BLaER1 treated with 17β-estradiol and CSF1 and Interleukin-3, amounts not matched to agents 10 nM and 100 nM (cell line): ENCODE data around the gene SLC38A8.

Source experiments
- H3K27ac ChIP-seq, 11 experiments: shearing (Covaris generic); formaldehyde crosslinking; 2 replicates each; pipeline ENCODE4 v1.8.1; 2022
- H3K27me3 ChIP-seq, 11 experiments: shearing (Covaris generic); formaldehyde crosslinking; 2 replicates each; pipeline ENCODE4 v1.8.1; 2022
- H3K36me3 ChIP-seq, 11 experiments: shearing (Covaris generic); formaldehyde crosslinking; 2 replicates each; pipeline ENCODE4 v1.8.1; 2022
- H3K4me1 ChIP-seq, 10 experiments: shearing (Covaris generic); formaldehyde crosslinking; 2 replicates each; pipeline ENCODE4 v1.8.1; 2022
- H3K4me2 ChIP-seq, 11 experiments: shearing (Covaris generic); formaldehyde crosslinking; 2 replicates each; pipeline ENCODE4 v1.8.1; 2022
- H3K4me3 ChIP-seq, 10 experiments: shearing (Covaris generic); formaldehyde crosslinking; 2 replicates each; pipeline ENCODE4 v1.8.1; 2022
- H3K9ac ChIP-seq, 11 experiments: shearing (Covaris generic); formaldehyde crosslinking; 2 replicates each; pipeline ENCODE4 v1.8.1; 2022
- H3K9me3 ChIP-seq, 11 experiments: shearing (Covaris generic); formaldehyde crosslinking; replicated peaks in 1 of 11; 2 replicates each; pipeline ENCODE4 v1.8.1; 2022
- H4K20me1 ChIP-seq, 11 experiments: shearing (Covaris generic); formaldehyde crosslinking; 2 replicates each; pipeline ENCODE4 v1.8.1; 2022
- Cebpa-rat ChIP-seq, 11 experiments: shearing (Covaris generic); IDR thresholded peaks; 2 replicates each; pipeline ENCODE4 v1.8.1; 2022

The SLC38A8 gene

DNA sequence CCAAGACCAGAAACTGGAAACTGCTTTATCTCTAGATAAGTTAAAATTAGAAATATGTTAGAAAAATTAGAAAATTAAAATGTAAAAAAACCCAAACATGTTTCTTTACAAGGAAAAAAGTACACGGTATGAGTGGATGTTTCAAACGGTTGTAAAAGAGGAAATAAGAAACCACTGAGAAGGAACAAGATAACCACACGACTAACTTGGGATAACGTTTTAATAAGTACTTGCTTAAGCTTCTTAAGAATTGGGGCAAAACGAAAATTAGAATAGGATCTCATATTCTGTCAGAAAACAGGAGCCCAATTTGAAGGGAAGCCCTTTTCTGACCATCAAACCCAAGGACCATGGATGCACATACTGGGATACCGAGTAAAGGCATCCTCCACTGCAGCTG lies 43.2 kb upstream of the SLC38A8 start:
- Histone ChIP-seq H3K4me2 (peak overlapping the region; percentile 72 to 94 (median 87)), H3K4me3 (peak overlapping the region in 5 of 10 experiments; percentile 5 to 39 (median 32); a peak in 8 of 20 replicates), H3K27ac (peak overlapping the region in 7 of 11 experiments; percentile 8 to 55 (median 33); a peak in 10 of 22 replicates), H3K27me3 (peaks cover 0 to 40% (median 0%) of the 10 kb centered on the region in 11 experiments; a peak in 6 of 22 replicates), H3K9ac (peak overlapping the region in 7 of 11 experiments; percentile 1 to 60 (median 18); a peak in 6 of 22 replicates), H3K4me1 (peaks cover 63 to 79% (median 73%) of the 10 kb centered on the region in 10 experiments), H3K36me3 (peaks cover 48 to 86% (median 74%) of the 10 kb centered on the region in 11 experiments), H4K20me1 (peaks cover 59 to 93% (median 89%) of the 10 kb centered on the region in 11 experiments), H3K9me3 (no peaks in the 10 kb centered on the region)
- TF ChIP-seq Cebpa-rat (IDR thresholded peaks at IDR 0.05), result no peak

- no peak for TF ChIP-seq Cebpa-rat (IDR thresholded peaks at IDR 0.05)
- H3K27ac ChIP-seq, result peak overlapping the region in 1 of 11 experiments; percentile 18; a peak in 1 of 22 replicates
- peaks cover 65 to 79% (median 73%) of the 10 kb centered on the region in 10 experiments for H3K4me1 ChIP-seq
- H3K9ac ChIP-seq, result no peak overlapping the region
- H3K36me3 ChIP-seq, result peaks cover 52 to 86% (median 74%) of the 10 kb centered on the region in 11 experiments
- H3K4me2 ChIP-seq, result peak overlapping the region; percentile 72 to 94 (median 87)
- H3K4me3 ChIP-seq, result peak overlapping the region in 1 of 10 experiments; percentile 39; a peak in 2 of 20 replicates
- H3K9me3 ChIP-seq, result no peaks in the 10 kb centered on the region
- peaks cover 0 to 35% (median 0%) of the 10 kb centered on the region in 11 experiments; a peak in 6 of 22 replicates for H3K27me3 ChIP-seq
- H4K20me1 ChIP-seq, result peaks cover 55 to 93% (median 89%) of the 10 kb centered on the region in 11 experiments
Observed at GRCh38 chr16:84085271-84085667, 42.7 kb upstream of the SLC38A8 start.

DNA sequence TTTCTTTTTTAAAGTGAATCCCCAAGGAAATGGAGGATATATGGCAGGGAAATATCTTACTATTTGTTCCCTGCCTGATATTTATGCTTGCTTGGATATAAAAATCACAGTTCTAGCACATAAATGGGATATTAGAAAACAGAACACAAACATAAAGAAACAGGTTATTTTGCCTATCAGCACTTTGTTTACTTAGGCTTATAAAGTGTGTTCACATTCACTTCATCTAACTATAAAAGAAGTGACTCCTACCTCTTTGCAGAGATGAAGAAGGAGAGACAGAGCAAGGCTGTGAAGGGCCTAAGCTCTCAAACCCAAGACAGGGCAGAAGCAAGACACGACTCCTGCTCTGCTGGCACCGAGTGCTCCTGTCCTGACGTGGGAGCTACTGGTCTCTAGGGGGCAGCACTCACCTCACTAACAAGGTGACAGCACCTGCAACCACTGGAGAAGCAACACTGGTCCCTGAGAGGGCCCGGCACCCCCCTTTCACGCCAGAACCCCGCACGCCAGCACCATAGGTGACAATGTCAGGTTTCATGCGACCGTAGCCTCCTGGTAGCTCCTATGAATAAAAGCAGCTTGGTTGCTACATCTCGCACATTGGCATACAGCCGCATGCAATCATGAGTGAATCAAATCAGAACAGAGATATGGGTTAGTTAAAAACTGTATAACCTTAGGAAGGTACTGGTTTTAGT lies 42.1 kb upstream of the SLC38A8 start:
- H3K9me3 ChIP-seq, result no peaks in the 10 kb centered on the region
- no peak for TF ChIP-seq Cebpa-rat (IDR thresholded peaks at IDR 0.05)
- H3K36me3 ChIP-seq, result peaks cover 57 to 86% (median 74%) of the 10 kb centered on the region in 11 experiments
- peaks cover 0 to 29% (median 0%) of the 10 kb centered on the region in 11 experiments; a peak in 6 of 22 replicates for H3K27me3 ChIP-seq
- peaks cover 65 to 78% (median 69%) of the 10 kb centered on the region in 10 experiments for H3K4me1 ChIP-seq
- no peak overlapping the region for H3K27ac ChIP-seq
- no peak overlapping the region for H3K4me3 ChIP-seq
- H3K4me2 ChIP-seq, result peak overlapping the region; percentile 63 to 94 (median 87)
- H4K20me1 ChIP-seq, result peaks cover 52 to 93% (median 89%) of the 10 kb centered on the region in 11 experiments
- H3K9ac ChIP-seq, result no peak overlapping the region

GRCh38 chr16:84082835-84083569 lies 40.4 kb upstream of the SLC38A8 start:
- no peak overlapping the region for H3K27ac ChIP-seq
- H3K27me3 ChIP-seq, result peaks cover 0 to 14% (median 0%) of the 10 kb centered on the region in 11 experiments; a peak in 6 of 22 replicates
- H4K20me1 ChIP-seq, result peaks cover 50 to 93% (median 89%) of the 10 kb centered on the region in 11 experiments
- H3K9me3 ChIP-seq, result no peaks in the 10 kb centered on the region
- TF ChIP-seq Cebpa-rat (IDR thresholded peaks at IDR 0.05), result no peak
- H3K4me2 ChIP-seq, result peak overlapping the region in 9 of 11 experiments; percentile 4 to 56 (median 37); a peak in 14 of 22 replicates
- H3K4me1 ChIP-seq, result peaks cover 48 to 60% (median 52%) of the 10 kb centered on the region in 10 experiments
- H3K36me3 ChIP-seq, result peaks cover 75 to 87% (median 81%) of the 10 kb centered on the region in 11 experiments
- no peak overlapping the region for H3K9ac ChIP-seq
- H3K4me3 ChIP-seq, result no peak overlapping the region

DNA sequence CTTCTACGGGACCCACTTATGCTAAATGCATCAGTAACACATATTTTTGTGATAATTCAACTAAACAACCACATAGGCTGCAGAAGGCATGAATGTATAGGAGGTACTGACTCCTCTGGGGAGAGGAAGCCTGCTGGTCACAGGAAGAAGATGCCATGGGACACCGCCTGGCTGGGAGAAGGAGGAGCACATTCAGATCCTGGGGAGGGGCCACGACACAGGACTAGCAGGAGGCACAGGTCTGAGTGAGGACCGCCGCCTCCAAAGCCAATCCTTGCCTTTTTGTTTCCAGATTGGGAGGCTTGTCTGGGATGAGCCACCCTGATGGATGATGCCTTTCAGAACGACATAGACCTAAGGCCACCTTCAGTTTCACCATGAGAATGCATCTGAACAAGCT lies 39.5 kb upstream of the SLC38A8 start:
- peaks cover 50 to 93% (median 89%) of the 10 kb centered on the region in 11 experiments for H4K20me1 ChIP-seq
- no peak overlapping the region for H3K4me3 ChIP-seq
- H3K27ac ChIP-seq, result no peak overlapping the region
- peaks cover 79 to 91% (median 85%) of the 10 kb centered on the region in 11 experiments for H3K36me3 ChIP-seq
- H3K9ac ChIP-seq, result no peak overlapping the region
- no peak for TF ChIP-seq Cebpa-rat (IDR thresholded peaks at IDR 0.05)
- H3K4me1 ChIP-seq, result peaks cover 39 to 51% (median 43%) of the 10 kb centered on the region in 10 experiments
- H3K4me2 ChIP-seq, result peak overlapping the region in 2 of 11 experiments; percentile 45 to 56; a peak in 1 of 22 replicates
- H3K9me3 ChIP-seq, result no peaks in the 10 kb centered on the region
- H3K27me3 ChIP-seq, result peaks cover 0 to 8% (median 0%) of the 10 kb centered on the region in 11 experiments; a peak in 4 of 22 replicates

GRCh38 chr16:84081446-84081989 lies 38.9 kb upstream of the SLC38A8 start:
- Histone ChIP-seq H3K4me3 (no peak overlapping the region), H3K9me3 (no peaks in the 10 kb centered on the region), H3K4me2 (no peak overlapping the region), H3K27me3 (peaks cover 0 to 2% (median 0%) of the 10 kb centered on the region in 11 experiments; a peak in 2 of 22 replicates), H3K36me3 (peaks cover 79 to 91% (median 85%) of the 10 kb centered on the region in 11 experiments), H3K9ac (no peak overlapping the region), H4K20me1 (peaks cover 51 to 93% (median 89%) of the 10 kb centered on the region in 11 experiments; a peak in 21 of 22 replicates), H3K4me1 (peaks cover 33 to 46% (median 37%) of the 10 kb centered on the region in 10 experiments), H3K27ac (no peak overlapping the region)
- no peak for TF ChIP-seq Cebpa-rat (IDR thresholded peaks at IDR 0.05)

GRCh38 chr16:84080813-84081212 lies 38.2 kb upstream of the SLC38A8 start:
- no peak for TF ChIP-seq Cebpa-rat (IDR thresholded peaks at IDR 0.05)
- H3K4me2 ChIP-seq, result 0 out of 22 replicates have a peak overlapping the region, but pooled peaks of 1 of the 11 experiments have one; percentile 10
- no peaks in the 10 kb centered on the region; a peak in 1 of 22 replicates for H3K27me3 ChIP-seq
- peaks cover 49 to 93% (median 82%) of the 10 kb centered on the region in 11 experiments; a peak in 21 of 22 replicates for H4K20me1 ChIP-seq
- H3K9me3 ChIP-seq, result no peaks in the 10 kb centered on the region
- peaks cover 80 to 93% (median 89%) of the 10 kb centered on the region in 11 experiments for H3K36me3 ChIP-seq
- H3K9ac ChIP-seq, result no peak overlapping the region
- no peak overlapping the region for H3K4me3 ChIP-seq
- peaks cover 26 to 38% (median 30%) of the 10 kb centered on the region in 10 experiments for H3K4me1 ChIP-seq
- H3K27ac ChIP-seq, result peak overlapping the region in 2 of 11 experiments; percentile 9 to 17; a peak in 2 of 22 replicates

- Histone ChIP-seq H3K4me2 (0 out of 22 replicates have a peak overlapping the region, but pooled peaks of 1 of the 11 experiments have one; percentile 10), H3K9me3 (no peaks in the 10 kb centered on the region), H3K27ac (peak overlapping the region in 2 of 11 experiments; percentile 9 to 17; a peak in 2 of 22 replicates), H3K4me3 (no peak overlapping the region), H3K9ac (no peak overlapping the region), H3K36me3 (peaks cover 84 to 98% (median 93%) of the 10 kb centered on the region in 11 experiments), H3K4me1 (peaks cover 22 to 34% (median 26%) of the 10 kb centered on the region in 10 experiments), H4K20me1 (peaks cover 49 to 97% (median 84%) of the 10 kb centered on the region in 11 experiments; a peak in 21 of 22 replicates), H3K27me3 (no peaks in the 10 kb centered on the region; a peak in 1 of 22 replicates)
- TF ChIP-seq Cebpa-rat (IDR thresholded peaks at IDR 0.05), result no peak
Observed at GRCh38 chr16:84080378-84080777, 37.8 kb upstream of the SLC38A8 start.
